ENCODE data around the gene ST6GALNAC6.
A peak's percentile ranks its signal among the peaks of the same experiment; 100 is the strongest.
"Not testable (repeated sequence)": the region's sequence is repeated elsewhere in the genome, so short reads cannot be mapped to it uniquely, and the experiment has no call there.

ST6GALNAC6 gene

DNA sequence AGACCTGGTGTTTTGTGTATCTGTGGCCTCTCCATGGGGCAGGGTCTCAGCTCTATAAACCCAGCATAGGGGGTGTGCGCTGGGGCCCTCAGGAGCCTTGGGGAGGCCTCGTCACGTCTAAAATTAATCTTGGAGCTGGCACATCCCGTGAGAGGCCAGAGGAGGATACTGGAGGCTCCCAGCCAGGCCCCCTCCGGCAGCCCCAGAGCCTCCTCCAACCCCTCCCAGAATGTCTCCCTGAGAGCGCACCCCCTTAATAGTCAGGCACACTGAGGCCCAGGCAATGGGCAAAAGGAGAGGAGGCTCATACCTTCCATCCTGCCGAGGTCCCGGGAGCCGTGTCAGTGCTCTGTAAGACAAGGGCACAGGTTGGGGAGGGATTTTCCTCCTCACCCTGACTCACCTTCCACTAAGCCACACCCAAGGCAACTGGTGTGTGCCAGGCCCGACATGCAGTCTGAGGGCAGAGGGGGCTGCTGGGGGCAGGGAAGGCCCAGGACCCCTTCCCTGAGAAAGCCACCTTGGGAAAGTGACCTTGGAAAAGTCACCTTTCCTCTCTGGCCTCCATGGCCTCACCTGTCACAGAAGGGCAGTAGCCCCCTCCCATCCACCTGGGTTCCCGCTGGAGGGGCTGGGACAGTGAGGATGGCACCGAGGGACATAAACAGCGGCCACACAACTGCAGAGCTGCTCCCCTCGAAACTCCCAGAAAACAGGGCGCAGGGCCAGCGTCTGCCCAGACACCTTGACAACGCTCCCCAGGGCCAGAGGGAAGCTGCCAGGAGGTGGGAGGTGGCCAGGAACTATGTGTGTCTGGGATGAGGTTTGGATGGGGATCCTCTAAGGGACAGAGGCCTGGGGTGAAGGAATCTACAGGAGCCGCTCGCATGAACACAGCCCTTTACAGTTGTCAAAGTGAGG lies 24.8 kb downstream of the ST6GALNAC6 start:
- H3K4me3 Mint-ChIP-seq = no peak overlapping the region

DNA sequence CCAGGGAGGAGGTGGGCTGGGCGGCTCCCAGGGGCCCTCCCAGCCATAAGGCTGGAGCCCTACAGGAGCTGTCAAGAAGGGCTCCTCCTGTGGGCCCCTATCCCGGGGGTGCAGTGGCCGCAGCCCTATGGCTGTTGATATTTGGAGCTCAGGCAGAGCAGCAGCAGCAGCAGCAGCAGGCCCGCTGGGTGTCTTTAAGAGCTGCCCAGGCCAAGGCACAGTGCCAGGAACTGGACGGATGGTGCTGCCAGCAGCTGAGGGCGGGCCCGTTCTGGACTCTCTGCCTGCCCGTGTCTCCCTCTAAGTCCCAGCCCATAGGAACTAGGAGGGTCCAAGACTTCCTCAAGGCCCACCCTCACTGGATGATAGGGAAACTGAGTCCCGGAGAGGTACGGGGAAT lies 25.5 kb downstream of the ST6GALNAC6 start:
- CTCF ChIA-PET = interaction anchor here (0.6 to 1.9 kb wide), 2 partner anchors 48 to 371 kb away, joined by 3 to 5 read pairs; no protein-coding TSS in a partner anchor
- Mint-ChIP-seq H3K9me3 (no peaks in the 10 kb centered on the region), H3K27me3 (peaks cover 16% of the 10 kb centered on the region), H3K4me1 (peaks cover 5% of the 10 kb centered on the region), H3K36me3 (peaks cover 6% of the 10 kb centered on the region), H3K27ac (no peak overlapping the region), H3K4me3 (no peak overlapping the region)
- DNase-seq = no peak

More for the DNA sequence above, 24.8 kb downstream of the ST6GALNAC6 start:
- CTCF ChIA-PET = interaction anchor here (0.6 kb wide), 1 partner anchor 372 kb away, joined by 3 read pairs; no protein-coding TSS in a partner anchor
- Mint-ChIP-seq H3K36me3 (peaks cover 9% of the 10 kb centered on the region), H3K27ac (no peak overlapping the region), H3K27me3 (peaks cover 16% of the 10 kb centered on the region), H3K9me3 (no peaks in the 10 kb centered on the region), H3K4me1 (peaks cover 7% of the 10 kb centered on the region)
- no peak for DNase-seq

DNA sequence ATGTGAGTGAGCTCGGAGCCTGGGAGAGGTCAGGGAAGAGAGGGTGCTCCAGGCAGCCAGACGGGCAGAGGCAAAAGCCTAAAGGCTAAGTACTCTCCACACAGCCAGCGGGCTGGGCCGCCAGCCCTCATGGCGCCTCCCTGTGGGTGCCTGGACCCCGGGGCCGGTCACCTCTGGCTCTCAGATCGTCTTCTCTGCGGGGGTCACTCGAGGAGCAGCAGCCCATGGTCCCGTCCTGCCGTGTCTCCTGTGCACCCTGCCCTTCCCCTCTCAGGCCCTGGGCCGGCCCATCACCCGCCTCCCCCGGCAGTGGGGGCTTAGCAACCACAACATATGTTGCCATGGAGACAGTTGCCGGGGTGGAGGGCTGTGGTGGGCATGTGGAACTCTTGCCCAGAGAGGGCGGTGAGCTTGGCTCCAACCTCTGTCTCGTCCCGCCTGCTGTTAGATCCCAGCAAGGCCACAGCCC lies 26.1 kb downstream of the ST6GALNAC6 start:
- no peaks in the 10 kb centered on the region for H3K9me3 Mint-ChIP-seq
- no peak for DNase-seq
- peaks cover 4% of the 10 kb centered on the region for H3K4me1 Mint-ChIP-seq
- no peak overlapping the region for H3K4me3 Mint-ChIP-seq
- H3K36me3 Mint-ChIP-seq = peaks cover 6% of the 10 kb centered on the region
- H3K27ac Mint-ChIP-seq = no peak overlapping the region
- peaks cover 16% of the 10 kb centered on the region for H3K27me3 Mint-ChIP-seq
- CTCF ChIA-PET = interaction anchor here (1.0 to 1.9 kb wide), 3 partner anchors 9 to 48 kb away, joined by 3 to 5 read pairs (median 3); no protein-coding TSS in a partner anchor

DNA sequence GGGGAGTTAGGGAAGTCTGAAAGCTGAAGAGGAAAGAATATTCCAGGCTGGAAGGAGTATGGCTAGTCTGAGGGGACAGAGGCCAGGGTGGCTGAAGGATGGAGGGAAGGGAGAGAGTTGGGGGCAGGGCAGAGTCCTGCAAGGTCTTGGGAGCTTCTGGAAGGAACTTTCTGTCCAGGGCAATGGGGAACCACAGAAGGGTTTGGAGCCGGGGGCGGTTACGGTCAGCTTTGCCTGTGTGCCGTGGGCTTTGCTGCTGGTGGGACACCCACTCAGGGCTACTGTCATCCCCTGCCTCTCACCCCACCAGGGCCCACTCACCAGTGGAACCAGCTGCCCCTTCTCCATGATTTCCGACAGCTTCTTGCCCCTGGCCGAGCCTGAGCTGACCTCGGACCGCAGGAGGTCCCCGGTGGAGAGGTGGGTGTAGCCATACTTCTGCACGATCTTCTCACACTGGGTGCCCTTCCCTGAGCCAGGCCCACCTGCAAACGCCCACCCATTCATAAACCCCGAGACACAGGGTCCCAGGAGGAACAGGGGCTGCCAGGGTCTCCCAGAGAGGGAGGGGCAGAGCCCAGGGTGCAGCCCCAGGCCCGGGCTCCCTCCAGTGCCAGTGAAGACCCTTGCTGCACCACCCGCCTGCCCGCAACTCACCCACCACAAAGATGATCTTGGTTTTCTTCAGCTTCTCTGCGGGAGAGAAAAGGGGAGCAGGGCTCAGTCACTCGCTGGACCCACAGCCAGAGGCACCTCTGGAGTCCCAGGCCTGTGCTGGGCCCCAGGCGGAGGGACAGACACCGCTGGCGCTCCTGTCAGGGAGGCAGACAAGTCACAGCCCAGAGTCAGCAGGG lies 26.8 kb downstream of the ST6GALNAC6 start:
- Mint-ChIP-seq H3K4me3 (no peak overlapping the region), H3K4me1 (peaks cover 2% of the 10 kb centered on the region), H3K9me3 (no peaks in the 10 kb centered on the region), H3K27me3 (peaks cover 9% of the 10 kb centered on the region), H3K27ac (no peak overlapping the region), H3K36me3 (peaks cover 7% of the 10 kb centered on the region)
- CTCF ChIA-PET = interaction anchor here (1.0 to 4.4 kb wide), 7 partner anchors 10 to 138 kb away, joined by 3 to 32 read pairs (median 4); partner anchors contain the start of gene TOR2A
- no peak for DNase-seq

DNA sequence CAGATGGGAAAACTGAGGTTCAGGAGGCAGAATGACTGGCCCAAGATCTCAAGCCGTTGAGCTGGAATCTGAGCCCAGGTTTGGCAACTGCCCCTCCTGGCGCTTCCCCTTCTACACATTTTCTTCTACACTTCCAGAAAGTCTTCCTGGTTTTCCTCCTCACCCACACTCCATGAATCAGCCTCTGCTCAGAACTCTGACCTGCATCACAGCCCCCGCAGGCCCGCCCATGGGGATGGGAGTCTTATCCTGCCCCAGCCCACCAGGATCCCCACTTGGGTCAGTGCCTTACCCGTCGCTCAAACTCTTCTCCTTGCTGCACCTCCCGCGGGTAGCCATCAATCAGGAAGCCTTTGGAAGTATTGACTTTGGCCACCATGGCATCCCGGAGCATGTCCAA lies 27.9 kb downstream of the ST6GALNAC6 start:
- CTCF ChIA-PET = interaction anchor here (1.0 to 4.4 kb wide), 7 partner anchors 9 to 137 kb away, joined by 3 to 32 read pairs (median 4); partner anchors contain the start of gene TOR2A
- H3K36me3 Mint-ChIP-seq = peaks cover 12% of the 10 kb centered on the region
- H3K9me3 Mint-ChIP-seq = no peaks in the 10 kb centered on the region
- H3K27me3 Mint-ChIP-seq = peaks cover under 1% of the 10 kb centered on the region
- H3K4me3 Mint-ChIP-seq = no peak overlapping the region
- H3K4me1 Mint-ChIP-seq = no peaks in the 10 kb centered on the region
- no peak for DNase-seq
- H3K27ac Mint-ChIP-seq = no peak overlapping the region

DNA sequence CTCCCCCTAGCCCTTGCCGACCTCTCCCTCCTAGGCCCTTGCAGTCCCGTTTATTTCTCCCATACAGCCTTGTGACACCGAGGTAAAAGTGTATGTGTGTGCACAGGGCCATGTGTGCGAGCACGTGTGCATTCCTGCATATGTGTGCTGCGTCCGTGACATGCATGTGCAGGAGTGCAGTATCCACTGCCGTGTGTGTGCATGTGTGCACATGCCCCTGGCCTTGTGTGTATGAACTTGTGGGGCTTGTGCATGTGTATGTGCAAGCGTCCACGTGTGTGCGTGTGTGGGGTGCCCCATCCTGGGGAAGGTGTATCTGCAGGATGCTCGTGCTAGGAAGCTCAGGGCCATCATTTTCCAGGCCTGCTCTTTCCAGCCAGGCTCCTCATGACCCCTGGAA lies 28.5 kb downstream of the ST6GALNAC6 start:
- no peak for DNase-seq
- H3K4me3 Mint-ChIP-seq = no peak overlapping the region
- peaks cover 13% of the 10 kb centered on the region for H3K36me3 Mint-ChIP-seq
- H3K27me3 Mint-ChIP-seq = no peaks in the 10 kb centered on the region
- H3K4me1 Mint-ChIP-seq = peaks cover 4% of the 10 kb centered on the region
- H3K9me3 Mint-ChIP-seq = no peaks in the 10 kb centered on the region
- CTCF ChIA-PET = interaction anchor here (1.0 to 4.4 kb wide), 13 partner anchors 11 to 377 kb away, joined by 3 to 32 read pairs (median 6); partner anchors contain the start of gene TOR2A
- no peak overlapping the region for H3K27ac Mint-ChIP-seq

DNA sequence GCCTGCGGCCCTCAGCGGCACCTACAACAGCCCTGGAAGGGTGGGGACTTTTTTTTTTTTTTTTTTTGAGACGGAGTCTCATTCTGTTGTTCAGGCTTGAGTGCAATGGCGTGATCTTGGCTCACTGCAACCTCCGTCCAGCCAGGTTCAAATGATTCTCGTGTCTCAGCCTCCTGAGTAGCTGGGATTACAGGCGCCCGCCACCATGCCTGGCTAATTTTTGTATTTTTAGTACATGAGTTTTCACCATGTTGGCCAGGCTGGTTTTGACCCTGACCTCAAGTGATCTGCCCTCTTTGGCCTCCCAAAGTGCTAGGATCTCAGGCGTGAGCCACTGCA lies 29.3 kb downstream of the ST6GALNAC6 start:
- not testable (repeated sequence) for H3K9me3 Mint-ChIP-seq, DNase-seq, H3K4me3 Mint-ChIP-seq, H3K27ac Mint-ChIP-seq, H3K27me3 Mint-ChIP-seq
- peaks cover 17% of the 10 kb centered on the region for H3K36me3 Mint-ChIP-seq
- peaks cover 12% of the 10 kb centered on the region for H3K4me1 Mint-ChIP-seq
- CTCF ChIA-PET = interaction anchor here (0.7 to 4.4 kb wide), 40 partner anchors 8 to 376 kb away, joined by 3 to 32 read pairs (median 5); partner anchors contain the start of genes CDK9, ST6GALNAC4 and TOR2A

DNA sequence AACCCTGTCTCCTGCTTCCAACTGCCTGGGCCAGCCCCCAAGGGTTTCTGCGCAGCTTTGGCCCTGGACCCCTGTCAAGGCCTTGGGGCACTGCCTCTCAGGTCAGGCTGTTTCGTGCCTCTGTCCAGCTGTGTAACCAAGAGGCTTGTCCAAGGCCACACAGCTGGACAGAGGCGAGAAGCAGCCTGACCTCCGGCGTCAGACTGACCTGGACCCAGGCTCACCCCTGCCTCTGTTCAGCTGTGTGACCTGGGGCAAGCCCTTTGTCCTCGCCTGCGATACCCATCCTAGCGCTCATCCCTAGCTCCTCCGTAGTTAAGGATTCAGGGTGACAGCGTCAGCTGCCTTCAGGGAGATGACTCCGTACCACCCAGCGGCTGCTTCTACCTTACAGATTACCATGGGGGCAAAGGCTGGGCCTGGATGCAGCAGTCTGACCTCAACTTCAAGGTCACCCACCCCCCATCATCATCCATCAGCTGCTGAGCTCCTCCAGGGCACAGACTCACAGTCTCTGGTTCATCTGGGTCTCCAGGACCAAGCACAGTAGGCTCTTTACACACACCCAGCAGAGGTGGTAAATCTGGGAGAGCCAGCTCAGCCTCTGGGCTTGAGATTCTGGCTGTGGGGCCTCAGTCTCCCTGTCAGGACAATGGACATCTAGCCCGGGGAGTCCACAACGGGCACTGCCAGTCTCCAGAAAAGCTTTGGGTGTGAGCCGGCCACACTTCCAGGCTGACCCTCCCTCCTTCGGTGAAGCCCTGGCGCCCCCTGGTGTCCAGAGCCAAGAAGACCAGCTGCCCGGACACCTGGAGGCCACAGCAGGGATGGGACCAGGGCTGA lies 29.9 kb downstream of the ST6GALNAC6 start:
- H3K27ac Mint-ChIP-seq = no peak overlapping the region
- H3K9me3 Mint-ChIP-seq = no peaks in the 10 kb centered on the region
- H3K4me1 Mint-ChIP-seq = peaks cover 18% of the 10 kb centered on the region
- CTCF ChIA-PET = interaction anchor here (0.7 to 4.4 kb wide), 46 partner anchors 8 to 365 kb away, joined by 3 to 32 read pairs (median 4); partner anchors contain the start of genes CDK9, ENG, ST6GALNAC4 and TOR2A
- DNase-seq = peak; percentile 87
- no peak overlapping the region for H3K4me3 Mint-ChIP-seq
- H3K36me3 Mint-ChIP-seq = peaks cover 17% of the 10 kb centered on the region
- H3K27me3 Mint-ChIP-seq = no peaks in the 10 kb centered on the region

DNA sequence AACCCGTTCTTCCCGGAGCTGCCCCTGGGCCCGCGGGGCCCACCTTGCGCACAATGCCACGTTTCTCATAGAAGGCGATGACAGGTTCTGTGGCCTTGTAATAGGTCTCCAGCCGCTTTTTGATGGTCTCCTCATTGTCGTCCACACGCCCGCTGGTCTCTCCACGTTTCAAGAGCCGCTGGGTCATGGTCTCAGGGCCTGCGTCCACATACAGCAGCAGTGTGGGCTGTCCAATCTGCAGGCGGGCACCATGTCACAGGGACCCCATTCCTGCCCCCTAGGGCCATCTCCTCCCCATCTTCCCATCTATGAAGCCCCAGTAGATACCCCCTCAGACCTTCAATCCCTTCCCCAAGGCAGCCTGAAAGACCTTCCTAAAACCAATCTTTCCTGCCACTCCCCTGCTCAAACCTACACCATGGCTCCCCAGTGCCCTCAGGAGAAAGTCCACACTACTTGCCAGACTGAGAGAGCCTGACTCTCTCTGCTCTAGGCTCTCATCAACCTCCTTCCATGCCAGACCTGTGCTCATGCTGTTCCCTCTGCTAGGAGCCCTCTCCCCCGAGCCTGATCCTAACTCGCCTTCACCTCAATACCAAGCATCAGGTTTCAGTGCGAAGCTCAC lies 31.0 kb downstream of the ST6GALNAC6 start:
- no peak for DNase-seq
- peaks cover 17% of the 10 kb centered on the region for H3K36me3 Mint-ChIP-seq
- no peak overlapping the region for H3K27ac Mint-ChIP-seq
- H3K27me3 Mint-ChIP-seq = no peaks in the 10 kb centered on the region
- no peak overlapping the region for H3K4me3 Mint-ChIP-seq
- CTCF ChIA-PET = interaction anchor here (1.0 to 4.4 kb wide), 10 partner anchors 13 to 134 kb away, joined by 3 to 32 read pairs (median 11); partner anchors contain the start of genes ENG, ST6GALNAC4 and TOR2A
- peaks cover 19% of the 10 kb centered on the region for H3K4me1 Mint-ChIP-seq
- H3K9me3 Mint-ChIP-seq = no peaks in the 10 kb centered on the region

DNA sequence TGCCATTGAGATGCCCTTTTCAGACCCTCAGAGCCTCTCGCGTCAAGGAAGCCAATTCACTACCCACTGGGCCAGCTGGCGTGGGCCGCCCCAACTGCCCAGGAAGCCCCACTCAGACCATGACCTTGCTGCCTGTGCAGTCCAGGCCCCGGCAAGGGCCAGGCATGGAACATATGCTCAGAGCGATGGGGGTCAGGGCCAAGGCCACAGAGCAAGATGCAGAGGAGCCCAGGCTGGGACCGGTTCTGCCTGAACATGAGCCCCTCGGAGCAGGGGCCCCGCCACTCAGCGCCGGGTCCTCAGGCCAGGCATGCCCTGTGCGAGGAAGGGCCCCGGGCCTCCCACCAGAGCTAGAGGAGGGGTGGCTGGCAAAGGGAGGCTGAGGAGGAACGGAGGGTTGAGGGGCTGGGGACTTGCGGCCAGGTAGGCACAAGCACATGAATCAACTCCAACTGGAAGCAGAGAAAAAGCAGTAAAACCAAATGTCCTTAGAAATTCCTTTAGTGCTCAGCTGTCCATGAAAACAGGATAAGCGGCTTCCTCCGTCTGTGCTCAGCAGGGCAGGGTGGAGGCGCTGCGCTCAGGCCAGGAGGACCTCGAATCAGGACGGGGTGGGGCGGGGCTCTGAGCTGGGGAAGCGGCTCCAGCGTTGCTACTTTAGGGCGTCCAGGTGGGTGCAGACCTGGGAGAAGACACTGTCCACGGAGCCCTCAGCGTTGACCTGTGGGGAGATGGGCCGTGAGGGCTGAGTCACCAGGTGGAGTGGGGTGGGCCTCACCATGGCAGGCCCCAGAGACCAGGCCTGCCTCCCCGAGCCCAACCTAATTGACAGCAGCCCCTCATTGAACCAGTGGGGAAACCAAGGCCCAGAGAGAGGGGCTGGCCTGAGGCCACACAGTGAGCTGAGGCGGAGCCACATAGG lies 31.8 kb downstream of the ST6GALNAC6 start:
- Mint-ChIP-seq H3K27me3 (no peaks in the 10 kb centered on the region), H3K4me1 (peaks cover 27% of the 10 kb centered on the region), H3K9me3 (no peaks in the 10 kb centered on the region), H3K36me3 (peaks cover 17% of the 10 kb centered on the region), H3K27ac (no peak overlapping the region), H3K4me3 (no peak overlapping the region)
- CTCF ChIA-PET = interaction anchor here (0.5 to 1.4 kb wide), 2 partner anchors 75 to 133 kb away, joined by 3 to 5 read pairs; partner anchors contain the start of gene TOR2A
- no peak for DNase-seq

DNA sequence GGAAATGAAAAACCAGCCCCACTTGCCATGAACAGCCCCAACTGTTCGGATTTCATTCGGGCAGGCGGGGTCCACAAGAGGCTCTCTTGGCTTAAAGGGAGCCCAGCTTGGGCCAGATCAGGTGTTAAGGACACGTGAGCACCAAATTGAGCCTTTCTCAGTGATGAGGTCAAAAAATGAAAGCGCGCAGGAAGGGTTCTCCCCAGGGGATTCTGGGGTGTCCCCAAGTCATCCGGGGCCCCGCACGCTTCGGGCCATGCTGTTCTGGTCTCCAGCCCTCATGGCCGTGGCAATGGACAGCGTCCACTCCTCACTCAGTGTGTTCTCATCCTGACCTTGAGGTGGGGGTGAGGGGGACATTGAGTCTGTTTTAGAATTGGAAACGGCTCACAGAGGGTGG lies 32.9 kb downstream of the ST6GALNAC6 start:
- Mint-ChIP-seq H3K9me3 (no peaks in the 10 kb centered on the region), H3K27ac (no peak overlapping the region), H3K4me1 (peaks cover 38% of the 10 kb centered on the region), H3K27me3 (no peaks in the 10 kb centered on the region), H3K36me3 (peaks cover 17% of the 10 kb centered on the region), H3K4me3 (no peak overlapping the region)
- CTCF ChIA-PET = interaction anchor here (1.0 to 1.4 kb wide), 2 partner anchors 103 to 132 kb away, joined by 4 to 5 read pairs; partner anchors contain the start of gene TOR2A
- no peak for DNase-seq

Measured in activated naive CD4-positive, alpha-beta T cell treated with anti-CD3 and anti-CD28 coated beads, Interleukin-2, amount 10 ng/mL, durations not matched to agents 7 days and 5 days (primary cell).